Measurements from ENCODE around the gene CD300C.

DNA sequence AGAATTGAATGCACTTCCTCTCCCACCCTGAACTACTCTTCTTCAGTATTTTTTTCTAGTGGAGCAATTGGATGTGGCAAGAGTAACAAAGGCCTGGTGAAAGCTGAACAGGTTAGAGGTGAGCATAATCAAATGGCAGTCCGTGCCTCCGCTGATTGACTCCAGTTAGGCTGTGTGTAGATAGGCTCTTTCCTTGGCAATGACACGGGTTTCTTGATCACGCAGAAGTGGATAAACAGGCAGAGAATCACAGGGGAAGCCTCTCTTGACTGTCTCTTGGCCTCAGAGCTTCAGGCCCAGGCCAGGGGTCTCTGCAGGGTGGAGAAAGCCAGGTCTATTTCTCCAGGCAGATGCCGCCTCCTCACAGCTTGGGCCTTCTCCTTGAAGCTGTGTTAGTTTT lies 18.8 kb downstream of the CD300C start:
- TF ChIP-seq, protein P1, sequence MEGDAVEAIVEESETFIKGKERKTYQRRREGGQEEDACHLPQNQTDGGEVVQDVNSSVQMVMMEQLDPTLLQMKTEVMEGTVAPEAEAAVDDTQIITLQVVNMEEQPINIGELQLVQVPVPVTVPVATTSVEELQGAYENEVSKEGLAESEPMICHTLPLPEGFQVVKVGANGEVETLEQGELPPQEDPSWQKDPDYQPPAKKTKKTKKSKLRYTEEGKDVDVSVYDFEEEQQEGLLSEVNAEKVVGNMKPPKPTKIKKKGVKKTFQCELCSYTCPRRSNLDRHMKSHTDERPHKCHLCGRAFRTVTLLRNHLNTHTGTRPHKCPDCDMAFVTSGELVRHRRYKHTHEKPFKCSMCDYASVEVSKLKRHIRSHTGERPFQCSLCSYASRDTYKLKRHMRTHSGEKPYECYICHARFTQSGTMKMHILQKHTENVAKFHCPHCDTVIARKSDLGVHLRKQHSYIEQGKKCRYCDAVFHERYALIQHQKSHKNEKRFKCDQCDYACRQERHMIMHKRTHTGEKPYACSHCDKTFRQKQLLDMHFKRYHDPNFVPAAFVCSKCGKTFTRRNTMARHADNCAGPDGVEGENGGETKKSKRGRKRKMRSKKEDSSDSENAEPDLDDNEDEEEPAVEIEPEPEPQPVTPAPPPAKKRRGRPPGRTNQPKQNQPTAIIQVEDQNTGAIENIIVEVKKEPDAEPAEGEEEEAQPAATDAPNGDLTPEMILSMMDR (IDR thresholded peaks at IDR 0.05; ENCODE audit: poor library complexity), result no peak
- no peak for TF ChIP-seq EZH2phosphoT487 (IDR thresholded peaks at IDR 0.05; ENCODE audit: low read depth, severe bottlenecking, unreplicated experiment)

All from hepatocyte (in vitro differentiated cells).